DLD1 (cell line): Measurements from ENCODE around the gene SMURF2.
"Not testable (repeated sequence)": the region's sequence is repeated elsewhere in the genome, so short reads cannot be mapped to it uniquely, and the experiment has no call there.

Experiments
- in situ Hi-C: cut with HindIII; loops from 2 replicates; pipeline ENCODE4 v1.10.0; 2017; ENCODE audit warnings: low sequenced_read_pairs

SMURF2 gene

DNA sequence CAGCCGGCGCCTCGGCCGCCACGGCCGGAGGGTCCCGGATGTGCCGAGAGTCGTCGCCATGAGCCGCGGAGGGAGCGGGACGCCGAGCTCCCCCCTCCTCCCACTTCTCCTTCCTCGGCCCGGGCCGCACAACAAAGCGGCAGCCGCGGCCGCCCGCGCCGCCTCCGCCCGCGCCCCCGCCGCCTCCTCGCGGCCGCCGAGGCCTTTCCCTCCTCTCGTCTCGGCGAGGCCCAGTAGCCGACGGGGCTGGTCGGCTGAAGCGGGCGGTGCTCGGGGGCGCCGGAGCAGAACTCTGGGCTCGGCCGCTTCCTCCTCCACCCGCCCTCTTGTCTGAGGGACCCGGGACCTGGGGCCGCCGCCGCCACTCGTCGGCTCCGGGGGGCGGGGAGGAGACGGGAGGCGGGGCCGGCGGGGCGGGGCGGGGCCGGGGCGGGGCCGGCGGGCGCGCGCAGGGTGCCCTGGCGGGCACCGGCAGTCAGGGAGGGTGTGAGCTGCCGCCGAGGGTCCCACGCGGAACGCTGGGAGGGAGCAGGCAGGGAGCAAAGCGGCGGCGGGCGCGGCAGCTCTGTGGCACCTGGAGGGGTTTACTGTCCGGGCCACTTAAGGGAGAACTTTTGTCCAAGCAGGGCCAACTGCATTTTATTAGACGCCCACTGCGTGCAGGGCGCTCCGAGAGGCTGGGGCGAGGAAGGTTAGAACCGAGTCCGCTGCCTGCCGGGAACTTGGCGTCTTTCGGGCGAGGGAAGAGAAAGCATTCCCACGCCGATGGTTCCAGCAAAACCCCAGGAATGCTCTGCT is at the start of gene SMURF2:
SMURF2 (minus strand) TSS at position 332 of the 798 bp plus-strand sequence. CDS start 427 bp downstream, outside the sequence.
- in situ Hi-C loops: no loop called here

DNA sequence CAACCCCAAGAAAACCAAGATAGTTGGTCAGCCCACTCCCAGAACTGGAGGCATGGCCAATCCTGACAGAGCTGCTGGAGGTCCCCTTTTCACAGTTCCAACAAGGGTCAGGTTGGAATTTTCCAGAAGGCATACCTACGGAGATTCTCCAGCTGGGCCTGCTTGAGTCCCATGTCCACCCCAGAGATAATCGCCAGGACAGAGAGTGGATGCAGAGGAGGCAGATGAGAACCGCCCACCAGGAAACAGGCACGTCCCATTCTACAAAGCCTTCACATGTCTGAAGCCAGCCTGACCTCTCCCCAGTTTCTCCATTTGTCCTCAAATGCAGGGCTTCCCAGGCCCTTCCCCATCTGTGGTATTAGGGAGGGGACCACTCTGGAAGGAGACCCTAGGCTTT is 47.4 kb upstream of the SMURF2 start:
- in situ Hi-C loops: no loop called here

DNA sequence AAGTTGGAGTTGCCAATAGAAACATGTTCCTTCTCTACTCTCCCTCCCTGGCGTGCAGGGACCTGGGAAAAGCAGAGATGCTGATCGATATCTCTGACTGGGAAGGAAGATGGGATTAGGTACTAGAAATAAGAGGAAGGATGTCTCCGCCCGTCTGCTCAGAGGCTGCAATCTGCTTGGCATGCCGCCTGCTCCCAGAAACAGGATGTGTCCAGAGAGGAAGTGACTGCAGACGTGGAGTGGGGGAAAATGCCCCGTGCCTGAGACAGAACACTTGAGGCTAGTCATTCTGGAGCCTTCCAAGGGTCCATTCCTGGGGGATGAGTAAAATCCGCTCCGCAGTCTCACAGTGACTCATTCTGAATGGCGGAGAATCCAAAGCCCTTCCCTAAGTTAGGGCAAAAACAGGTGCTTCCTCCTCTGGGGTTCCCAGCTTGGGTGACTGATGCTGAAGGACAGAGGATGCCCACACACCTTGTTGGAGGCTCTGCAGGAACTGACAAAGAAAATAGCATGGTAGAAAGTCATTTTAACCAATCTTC is 45.0 kb upstream of the SMURF2 start:
- in situ Hi-C loops: no loop called here

DNA sequence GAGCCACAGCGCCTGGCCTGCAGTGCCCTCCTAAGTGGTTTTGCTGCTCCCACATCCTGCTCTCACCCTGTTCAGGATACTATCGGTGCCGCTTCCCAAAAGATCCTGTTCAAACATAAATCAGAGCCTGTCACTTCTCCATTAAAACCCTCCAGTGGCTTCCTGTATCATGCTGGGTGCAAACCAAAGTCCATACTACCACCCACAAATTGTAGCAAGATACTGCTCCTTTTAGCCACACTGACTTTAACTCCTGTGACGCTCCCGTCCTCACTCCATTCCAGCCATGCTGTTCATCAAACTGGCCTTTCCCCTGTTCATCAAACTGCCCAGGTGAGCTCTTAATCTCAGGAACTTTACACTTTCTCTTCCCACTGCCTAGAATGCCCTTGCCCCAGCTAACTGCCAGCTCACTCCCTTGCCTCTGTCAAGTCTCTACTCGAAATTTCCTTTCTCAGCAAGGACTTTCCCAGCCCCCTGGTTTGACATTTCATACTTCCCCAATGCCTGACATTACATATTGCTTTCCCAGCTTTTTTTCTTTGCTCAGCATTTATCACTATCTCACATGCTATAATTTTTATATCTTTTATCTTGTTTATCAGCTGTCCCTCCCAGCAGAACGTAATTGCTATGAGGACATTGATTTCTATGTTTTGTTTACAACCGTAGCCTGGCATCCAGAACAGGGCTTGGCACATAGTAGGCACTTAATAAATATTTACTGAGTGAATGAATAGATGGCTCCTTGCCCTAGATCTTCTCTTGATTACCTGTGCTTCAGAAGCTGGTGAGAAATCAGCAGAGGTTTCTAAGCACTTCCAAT is 44.3 kb upstream of the SMURF2 start:
- in situ Hi-C loops: no loop called here

DNA sequence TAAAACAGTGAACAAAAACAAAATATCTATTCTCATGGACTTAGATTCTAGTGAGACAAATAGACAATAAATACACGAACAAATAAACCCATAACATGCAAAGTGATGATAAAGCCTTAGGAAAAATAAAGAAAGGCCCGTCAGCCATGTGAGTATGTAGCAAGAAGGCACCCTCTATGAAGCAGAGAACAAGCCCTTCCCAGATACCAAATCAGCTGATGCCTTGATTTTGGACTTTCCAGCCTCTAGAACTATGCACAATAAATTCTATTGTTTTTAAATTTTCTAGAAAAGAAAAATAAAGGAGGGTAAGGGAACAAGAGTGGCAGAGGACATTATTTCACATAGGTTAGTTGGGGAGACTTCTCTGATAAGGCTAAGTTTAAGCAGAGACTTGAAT is 40.7 kb upstream of the SMURF2 start:
- in situ Hi-C loops: no loop called here

DNA sequence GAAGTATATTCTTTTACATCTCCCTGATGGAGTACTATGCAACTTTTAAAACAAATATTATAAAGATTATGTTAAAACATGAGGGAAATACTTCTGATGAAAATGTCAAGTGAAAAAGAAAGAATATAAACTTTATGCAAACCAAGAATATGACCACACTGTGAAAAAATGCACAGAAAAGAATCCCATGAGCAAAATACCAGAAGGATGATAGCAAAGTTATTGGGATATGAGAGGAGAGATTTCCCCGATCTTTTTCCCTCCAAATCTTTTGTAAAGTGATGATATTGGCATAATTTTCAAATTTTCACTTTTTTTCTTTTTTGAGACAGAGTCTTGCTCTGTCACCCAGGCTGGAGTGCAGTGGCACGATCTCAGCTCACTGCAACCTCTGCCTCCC is 36.6 kb upstream of the SMURF2 start:
- in situ Hi-C loops: no loop called here

DNA sequence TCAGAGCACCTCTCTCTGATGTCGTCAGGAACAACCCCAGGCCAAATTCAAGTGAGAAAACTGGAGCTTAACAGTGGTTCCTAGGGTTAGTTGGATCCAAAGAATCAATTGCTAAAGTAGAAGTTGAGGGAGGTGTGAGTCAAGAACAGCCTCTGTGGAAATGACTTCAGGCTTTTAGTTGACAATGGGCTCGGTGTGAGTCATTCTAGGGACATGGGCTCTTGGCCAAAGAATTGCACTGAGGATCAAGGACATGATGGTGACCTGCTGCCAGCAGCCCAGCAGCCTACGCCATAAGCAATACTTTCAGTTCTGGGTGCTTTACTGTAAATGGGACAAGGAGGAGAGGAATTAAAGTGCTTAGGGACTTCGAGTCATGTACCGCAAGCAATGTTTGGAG is 32.1 kb upstream of the SMURF2 start:
- in situ Hi-C loops: no loop called here

DNA sequence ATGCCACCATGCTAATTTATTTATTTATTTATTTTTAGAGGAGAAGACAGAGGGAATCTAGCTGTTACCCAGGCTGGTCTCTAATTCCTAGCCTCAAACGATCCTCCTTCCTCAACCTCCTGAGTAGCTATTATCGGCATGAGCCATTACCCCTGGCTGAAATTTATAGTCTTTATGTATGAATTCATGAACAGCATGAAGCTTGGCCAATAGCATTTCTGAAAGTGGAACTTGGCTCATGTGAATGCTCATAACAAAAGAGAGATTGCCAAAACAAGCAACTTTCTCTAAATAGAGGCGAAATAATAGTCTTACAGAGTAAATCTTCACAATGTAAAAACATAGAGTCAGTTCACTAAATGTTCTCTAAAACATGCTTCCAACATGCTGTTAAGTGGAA is 30.1 kb upstream of the SMURF2 start:
- in situ Hi-C loops: no loop called here

DNA sequence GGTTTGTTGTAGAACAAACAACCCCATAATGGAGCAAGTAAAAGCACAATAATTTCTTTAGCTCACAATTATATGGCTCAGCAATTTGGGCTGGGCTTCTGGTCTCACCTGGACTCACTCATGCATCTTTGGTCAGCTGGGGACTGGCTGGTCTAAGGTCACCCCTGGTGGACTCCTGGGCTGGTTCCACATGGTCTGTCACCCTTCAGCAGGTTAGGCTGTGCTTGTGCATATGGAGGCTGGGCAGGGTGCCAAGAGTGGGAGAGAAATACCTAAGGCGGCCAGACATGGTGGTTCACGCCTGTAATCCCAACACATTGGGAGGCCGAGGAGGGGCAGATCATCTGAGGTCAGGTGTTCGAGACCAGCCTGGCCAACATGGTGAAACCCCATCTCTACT is 27.0 kb upstream of the SMURF2 start:
- in situ Hi-C loops: no loop called here

DNA sequence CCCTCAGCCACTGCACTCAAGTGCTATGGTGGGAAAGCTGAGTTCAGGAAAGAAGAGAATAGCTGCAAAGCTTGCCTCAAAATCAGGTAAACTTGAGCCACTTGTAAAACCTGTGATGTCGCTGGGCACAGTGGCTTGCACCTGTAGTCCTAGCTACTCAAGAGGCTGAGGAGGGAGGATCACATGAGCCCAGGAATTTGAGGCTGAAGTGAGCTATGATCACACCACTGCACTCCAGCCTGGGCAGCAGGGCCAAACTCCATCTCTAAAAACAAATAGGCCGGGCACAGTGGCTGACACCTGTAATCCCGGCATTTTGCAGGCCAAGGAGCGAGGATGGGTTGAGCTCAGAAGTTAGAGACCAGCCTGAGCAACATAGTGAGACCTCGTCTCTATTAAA is 26.4 kb upstream of the SMURF2 start:
- in situ Hi-C loops: no loop called here

DNA sequence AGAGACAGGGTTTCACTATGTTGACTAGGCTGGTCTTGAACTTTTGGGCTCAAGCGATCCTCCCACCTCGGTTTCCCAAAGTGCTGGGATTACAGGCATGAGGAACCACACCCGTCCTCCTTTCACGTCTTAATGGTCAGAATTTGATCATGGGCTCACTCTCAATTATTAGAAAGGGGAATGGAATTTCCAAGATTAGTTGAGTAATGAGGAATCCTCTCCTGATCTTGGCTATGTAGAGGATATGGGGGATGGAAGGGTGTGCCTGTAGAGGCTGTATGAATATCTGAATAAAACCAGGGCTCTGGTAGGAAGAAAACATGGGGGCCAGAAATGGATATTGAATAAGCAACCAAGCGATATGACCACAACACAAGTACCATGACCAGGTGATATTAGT is 25.9 kb upstream of the SMURF2 start:
- in situ Hi-C loops: no loop called here

DNA sequence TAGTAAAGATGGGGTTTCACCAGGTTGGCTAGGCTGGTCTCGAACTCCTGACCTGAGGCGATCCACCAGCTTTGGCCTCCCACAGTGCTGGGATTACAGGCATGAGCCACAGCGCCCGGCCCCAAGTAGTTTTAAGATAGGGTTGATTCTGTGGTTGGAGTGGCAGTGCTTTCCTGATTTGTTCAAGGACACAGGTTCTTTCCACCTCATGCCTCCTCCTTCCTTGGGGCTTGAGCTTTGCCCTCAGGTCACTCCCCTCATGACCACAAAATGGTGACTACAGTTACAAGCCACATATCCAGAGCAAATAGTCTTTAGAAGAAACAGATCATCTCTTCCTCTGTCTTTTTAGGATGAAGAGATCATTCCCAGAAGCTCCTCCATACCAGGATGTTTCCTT is 25.3 kb upstream of the SMURF2 start:
- in situ Hi-C loops: no loop called here

DNA sequence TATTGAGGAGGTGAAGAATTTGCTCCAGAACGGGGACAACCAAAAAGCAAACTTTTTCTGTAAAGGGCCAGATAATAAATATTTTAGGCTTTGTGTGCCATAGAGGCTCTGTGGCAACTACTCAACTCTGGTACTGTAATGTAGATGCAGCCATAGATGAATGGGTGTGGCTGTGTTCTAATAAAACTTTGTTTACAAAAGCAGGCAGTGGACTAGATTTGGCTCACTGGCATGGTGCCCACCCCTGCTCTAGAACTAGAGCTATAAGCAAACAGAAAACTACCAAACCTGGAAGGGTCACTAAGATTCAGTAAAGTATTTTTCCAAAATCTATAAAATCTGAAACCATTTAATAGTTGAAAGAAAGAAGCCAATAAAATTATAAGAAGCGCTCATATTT is 24.6 kb upstream of the SMURF2 start:
- in situ Hi-C loops: no loop called here

DNA sequence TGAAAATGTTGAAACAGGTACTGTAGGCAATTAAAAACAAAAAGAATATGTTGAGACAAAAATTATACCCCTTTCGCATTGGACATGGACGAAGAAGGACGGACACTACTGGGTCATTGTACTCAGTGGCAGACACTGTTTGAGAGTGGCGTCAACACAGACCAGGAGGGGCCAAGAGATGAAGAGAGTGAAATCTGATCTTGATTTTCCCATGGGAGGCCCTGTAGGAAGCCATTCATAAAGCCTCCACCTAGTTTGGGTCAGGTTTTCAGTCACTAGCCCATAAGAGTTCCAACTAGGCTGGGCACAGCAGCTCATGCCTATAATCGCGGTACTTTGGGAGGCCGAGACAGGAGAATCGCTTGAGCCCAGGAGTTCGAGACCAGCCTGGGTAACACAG is 23.6 kb upstream of the SMURF2 start:
- in situ Hi-C loops: no loop called here

DNA sequence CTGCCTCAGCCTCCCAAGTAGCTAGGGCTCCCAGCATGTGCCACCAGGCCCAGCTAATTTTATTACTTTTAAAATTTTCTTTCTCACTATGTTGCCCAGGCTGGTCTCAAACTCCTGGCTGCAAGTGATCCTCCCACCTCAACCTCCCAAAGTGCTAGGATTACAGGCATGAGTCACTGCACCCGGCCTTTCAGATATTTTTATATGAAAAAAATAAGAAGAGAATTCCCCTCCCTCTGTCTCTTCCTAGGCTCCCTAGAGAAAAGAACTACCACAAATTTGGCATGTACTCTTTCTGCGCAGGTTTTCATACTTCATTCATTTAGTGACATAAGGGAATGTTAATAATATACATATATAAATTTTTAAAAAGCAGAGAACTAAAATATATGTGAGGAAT is 21.7 kb upstream of the SMURF2 start:
- in situ Hi-C loops: no loop called here

DNA sequence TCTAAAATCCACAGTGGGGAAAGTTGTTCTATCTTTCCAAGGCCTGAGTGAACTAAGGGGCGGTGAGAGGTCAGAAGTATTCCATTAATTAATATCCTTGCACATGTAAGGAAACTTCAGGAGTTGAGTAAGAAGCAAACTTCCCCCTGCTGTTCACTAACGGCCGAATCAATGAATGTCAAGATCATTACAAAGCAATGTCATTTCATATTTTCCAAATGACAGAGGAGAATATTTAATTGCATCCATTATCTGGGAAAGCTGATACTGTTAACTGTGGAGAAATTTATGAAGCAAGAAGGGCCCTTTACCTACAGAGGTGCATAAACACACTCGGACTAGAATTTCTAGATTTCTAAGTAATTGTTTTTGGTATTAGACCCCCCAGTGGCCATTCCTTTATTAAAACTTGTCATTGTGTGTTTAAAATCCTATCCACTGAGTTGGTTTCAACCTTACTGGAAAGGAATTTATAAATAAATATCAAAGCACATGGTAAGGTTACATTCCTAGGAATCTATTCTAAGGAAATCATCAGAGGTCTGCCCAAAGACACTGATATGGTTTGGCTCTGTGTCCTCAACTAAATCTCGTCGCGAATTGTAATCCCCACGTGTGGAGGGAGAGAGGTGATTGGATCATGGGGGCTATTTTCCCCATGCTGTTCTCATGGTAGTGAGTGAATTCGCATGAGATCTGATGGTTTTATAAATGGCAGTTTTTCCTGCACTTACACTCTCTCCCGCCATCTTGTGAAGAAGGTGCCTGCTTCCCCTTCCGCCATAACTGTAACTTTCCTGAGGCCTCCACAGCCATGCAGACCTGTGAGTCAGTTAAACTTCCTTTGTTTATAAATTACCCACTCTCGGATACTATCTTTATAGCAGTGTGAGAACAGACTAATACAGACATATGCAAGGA is 20.4 kb upstream of the SMURF2 start:
- in situ Hi-C loops: no loop called here

DNA sequence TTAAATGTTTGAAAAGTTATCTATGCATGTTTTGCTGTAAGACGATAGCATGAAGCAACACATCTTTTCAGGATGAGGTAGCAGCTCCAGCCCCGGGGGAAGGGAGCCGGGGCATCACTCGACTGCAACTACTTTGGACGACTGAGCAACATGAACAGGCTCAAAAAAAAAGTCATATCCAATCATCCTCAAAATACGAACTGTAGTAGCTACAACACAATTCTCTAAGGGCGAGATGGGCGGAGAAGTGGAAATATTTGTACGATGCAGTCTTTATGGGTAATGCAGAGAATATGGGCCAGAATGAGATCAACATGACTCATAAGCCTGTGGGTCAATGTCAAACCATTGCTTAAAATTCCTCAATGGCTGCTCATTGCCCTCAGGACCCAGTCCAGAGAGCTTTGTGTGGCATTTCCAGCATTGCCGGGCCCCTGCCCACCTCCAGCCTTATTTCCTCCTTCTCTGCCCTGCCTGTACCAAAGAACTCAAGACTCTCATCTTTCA is 17.7 kb upstream of the SMURF2 start:
- in situ Hi-C loops: no loop called here

DNA sequence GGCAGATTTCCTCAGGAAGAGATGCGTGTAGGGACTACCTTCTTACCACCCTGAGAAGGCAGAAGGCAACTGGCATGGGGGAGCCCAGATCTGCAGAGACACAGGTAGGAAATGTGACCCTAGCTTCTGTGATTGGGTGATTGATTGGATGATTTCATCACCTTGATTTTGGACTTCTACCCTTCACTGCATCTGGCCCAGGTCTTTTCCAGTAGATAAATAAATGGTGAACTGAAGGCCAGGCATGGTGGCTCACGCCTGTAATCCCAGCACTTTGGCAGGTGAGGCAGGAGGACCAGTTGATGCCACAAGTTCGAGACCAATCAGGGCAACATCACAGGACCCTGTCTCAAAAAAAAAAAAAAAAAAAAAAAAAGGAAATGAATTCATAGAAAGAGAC is 14.7 kb upstream of the SMURF2 start:
- in situ Hi-C loops: no loop called here

DNA sequence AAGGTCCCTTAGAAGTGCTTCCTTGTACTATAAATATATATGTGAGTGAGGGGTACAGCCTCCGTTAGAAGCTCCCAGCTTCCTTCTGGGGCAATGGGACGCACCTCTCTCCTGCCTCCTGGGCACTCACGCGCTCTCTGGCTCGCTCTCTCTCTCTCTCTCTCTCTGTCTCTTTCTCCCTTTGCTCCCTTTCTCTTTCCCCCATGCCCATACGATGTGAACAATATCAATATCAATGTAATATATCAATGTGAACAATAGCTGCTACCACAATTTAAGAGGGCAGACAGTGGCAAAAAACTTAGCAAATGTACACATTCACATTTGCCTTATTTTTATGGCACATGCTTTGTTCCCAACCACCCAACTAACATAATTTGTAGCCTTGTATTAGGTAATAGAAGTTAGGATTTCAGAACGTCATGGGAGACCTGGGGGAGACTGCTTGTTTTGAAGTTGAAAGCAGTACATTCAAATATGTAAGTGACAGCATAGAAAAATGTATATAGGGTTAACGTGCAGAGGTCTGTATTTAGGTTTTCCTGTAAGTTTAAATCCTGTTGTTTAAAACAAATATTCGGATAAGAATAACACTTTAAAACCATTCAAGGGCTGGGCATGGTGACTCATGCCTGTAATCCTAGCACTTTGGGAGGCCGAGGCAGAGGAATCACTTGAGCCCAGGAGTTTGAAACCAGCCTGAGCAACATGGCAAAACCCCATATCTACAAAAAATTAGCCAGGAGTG is 8.9 kb upstream of the SMURF2 start:
- in situ Hi-C loops: not testable (repeated sequence)
